Keratinocyte (primary cell): ENCODE data around the gene CA5B. TPM values are rescaled to one million over a fixed set of nuclear protein-coding genes. Genes with fewer than 3 reads are reported as not detected.

Experiments used
- DNase-seq: peaks from one replicate; pipeline ENCODE4 v3.0.0-alpha.2; 2011; ENCODE audit warnings: low read depth, missing footprints, low spot score
- FAIRE-seq: peaks from 2 replicates; lab custom pipeline; 2011; peaks lifted over from hg19 to GRCh38; lab: Jason Lieb, UNC
- H2AFZ ChIP-seq: 2 replicates; pipeline ENCODE4 v1.6.0; 2012; ENCODE audit warnings: low read length, control low read depth, inconsistent platforms; ENCODE audit not compliant: control insufficient read depth
- H3K27ac ChIP-seq: 2 replicates; pipeline ENCODE4 v1.5.1; 2011; ENCODE audit warnings: low read length; ENCODE audit not compliant: control insufficient read depth, insufficient read depth
- H3K27me3 ChIP-seq: 3 replicates; pipeline ENCODE4 v1.6.0; 2011; ENCODE audit warnings: low read length; ENCODE audit not compliant: control insufficient read depth, insufficient read depth; ENCODE audit errors: extremely low read depth
- H3K36me3 ChIP-seq, 2 experiments: 2 replicates in 1 of 2; 3 replicates in 1 of 2; pipeline ENCODE4 v1.5.1; 2011; ENCODE audit warnings: low read length in 2 of 2, mild to moderate bottlenecking in 1 of 2; ENCODE audit not compliant: control insufficient read depth in 2 of 2, insufficient read depth in 2 of 2; ENCODE audit errors: extremely low read depth in 1 of 2
- H3K4me1 ChIP-seq: 3 replicates; pipeline ENCODE4 v1.5.1; 2011; ENCODE audit warnings: low read length; ENCODE audit not compliant: control insufficient read depth, insufficient read depth; ENCODE audit errors: extremely low read depth
- H3K4me2 ChIP-seq: 3 replicates; pipeline ENCODE4 v1.6.0; 2011; ENCODE audit warnings: low read depth, low read length; ENCODE audit not compliant: control insufficient read depth, insufficient read depth; ENCODE audit errors: extremely low read depth
- H3K4me3 ChIP-seq, 3 experiments: fragments of 200-600 bp in 1 of 3; sonication (generic) in 1 of 3; 2 replicates in 2 of 3; 3 replicates in 1 of 3; pipeline ENCODE4 v1.5.1; 2011 to 2016; ENCODE audit warnings: low read length in 3 of 3, mild to moderate bottlenecking in 3 of 3, control low read depth in 2 of 3, inconsistent platforms in 1 of 3, low read depth in 1 of 3, mixed read lengths in 1 of 3, mixed run types in 1 of 3, moderate library complexity in 1 of 3; ENCODE audit not compliant: control insufficient read depth in 2 of 3, insufficient read depth in 2 of 3; ENCODE audit errors: extremely low read depth in 1 of 3
- H3K79me2 ChIP-seq: 2 replicates; pipeline ENCODE4 v1.6.0; 2012; ENCODE audit warnings: low read length; ENCODE audit not compliant: control insufficient read depth, insufficient read depth
- H3K9ac ChIP-seq: 3 replicates; pipeline ENCODE4 v1.6.0; 2011; ENCODE audit warnings: low read length; ENCODE audit not compliant: control insufficient read depth, insufficient read depth; ENCODE audit errors: extremely low read depth
- H3K9me1 ChIP-seq: 3 replicates; pipeline ENCODE4 v1.6.0; 2011; ENCODE audit warnings: low read length; ENCODE audit not compliant: control insufficient read depth, insufficient read depth; ENCODE audit errors: extremely low read depth
- H3K9me3 ChIP-seq: 2 replicates; pipeline ENCODE4 v1.5.1; 2012; ENCODE audit warnings: low read depth, low read length; ENCODE audit not compliant: control insufficient read depth
- H4K20me1 ChIP-seq: 3 replicates; pipeline ENCODE4 v1.6.0; 2011; ENCODE audit warnings: low read length; ENCODE audit not compliant: control insufficient read depth, insufficient read depth; ENCODE audit errors: extremely low read depth
- EZH2 ChIP-seq: IDR thresholded peaks from one replicate; pipeline ENCODE4 v1.6.1; 2012; ENCODE audit warnings: inconsistent platforms, mild to moderate bottlenecking, low read length, moderate library complexity
- dilution Hi-C: fragments of 300-500 bp; cut with MboI; formaldehyde crosslinking; loops from one replicate; pipeline ENCODE4 v1.7.0; 2020; ENCODE audit warnings: low sequenced_read_pairs; ENCODE audit not compliant: extremely low pct_ligation_motif_present
- polyA plus RNA-seq, 5 experiments: library from polyadenylated mRNA; depleted of rRNA in 3 of 5; stranded (reverse) in 3 of 5; stranded (forward) in 1 of 5; unstranded in 1 of 5; fragments of >200 nt; gene quantifications; 1 replicate in 1 of 5; 2 replicates in 3 of 5; 3 replicates in 1 of 5; pipeline versions ENCODE4 v1.2.1 to v1.2.3, GENCODE V29; 2011 to 2012; ENCODE audit warnings: missing spikeins in 2 of 5, low read depth in 1 of 5, low replicate concordance in 1 of 5
- TF ChIP-seq, protein P1 (sequence below), 3 experiments: IDR thresholded peaks in 1 of 3; conservative IDR thresholded peaks in 1 of 3; optimal IDR thresholded peaks in 1 of 3; 2 replicates in 2 of 3; 3 replicates in 1 of 3; pipeline versions ENCODE3 to v1.5.1; 2011; ENCODE audit warnings: low read length in 3 of 3, mild to moderate bottlenecking in 3 of 3, moderate library complexity in 2 of 3, control low read depth in 1 of 3, inconsistent platforms in 1 of 3; ENCODE audit not compliant: insufficient read depth in 2 of 3; ENCODE audit errors: extremely low read depth in 1 of 3

The CA5B gene
- polyA plus RNA-seq, 1 donor (not counting 4 experiments of a cell fraction or from before 2014, with no cell fraction given): 5.2 TPM

DNA sequence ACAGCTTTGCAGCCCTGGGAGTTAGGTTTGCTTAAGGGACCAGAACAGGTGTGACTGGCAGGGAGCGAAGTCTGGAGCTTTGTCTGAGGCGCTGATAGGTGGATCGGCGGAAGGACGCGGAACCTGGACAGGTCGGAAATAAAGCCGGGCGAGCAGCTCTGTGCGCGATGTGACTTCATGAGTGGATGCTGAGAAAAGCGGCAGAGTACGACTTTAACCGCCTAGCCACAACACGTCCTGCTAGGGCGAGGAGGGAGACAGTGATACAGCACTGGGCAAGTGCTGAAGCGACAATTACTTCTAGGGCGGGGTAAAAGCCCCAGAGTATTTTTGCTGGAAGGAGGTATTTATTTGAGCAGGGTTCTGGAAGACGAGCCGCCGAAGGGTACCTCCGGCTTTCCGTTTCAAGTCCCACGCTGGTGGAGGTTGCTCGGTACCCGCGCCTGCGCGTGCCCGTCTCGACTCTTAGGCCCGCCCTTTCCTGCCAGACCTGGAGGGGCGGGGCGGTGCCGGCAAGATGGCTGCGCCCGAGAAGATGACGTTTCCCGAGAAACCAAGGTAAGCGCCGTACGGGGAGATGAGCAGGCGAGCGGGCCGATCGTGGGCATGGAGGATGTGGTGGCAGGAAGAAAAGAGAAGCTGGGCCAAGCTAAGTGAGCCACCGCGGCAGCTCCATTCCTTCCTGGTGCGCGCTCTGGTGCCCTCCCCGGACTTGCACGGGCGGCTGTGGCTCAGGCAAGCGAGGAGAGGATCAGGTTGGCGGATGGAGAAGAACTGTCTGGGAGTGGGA lies 52.1 kb downstream of the CA5B start, which contains the start of gene ZRSR2:
Gene ZRSR2, plus strand, starts transcription at position 506 of the 790 bp plus-strand sequence. Its CDS starts 12 bp downstream, at position 518.
- Histone ChIP-seq H3K9me3 (no peaks in the 10 kb centered on the region), H3K4me2 (peak within 1 kb of the TSS; percentile 92), H3K27me3 (no peaks in the 10 kb centered on the region), H3K9ac (peak within 1 kb of the TSS; percentile 90), H2AFZ (peak within 1 kb of the TSS; percentile 99), H3K79me2 (peaks cover 26% of the 10 kb centered on the region), H3K4me1 (peaks cover 6% of the 10 kb centered on the region), H3K27ac (peak within 1 kb of the TSS; percentile 76), H3K9me1 (no peaks in the 10 kb centered on the region), H3K36me3 (no peaks in the 10 kb centered on the region), H4K20me1 (no peaks in the 10 kb centered on the region), H3K4me3 (peak within 1 kb of the TSS; percentile 79 to 97 (median 96))
- dilution Hi-C loops: no loop called here
- TF ChIP-seq, protein P1, sequence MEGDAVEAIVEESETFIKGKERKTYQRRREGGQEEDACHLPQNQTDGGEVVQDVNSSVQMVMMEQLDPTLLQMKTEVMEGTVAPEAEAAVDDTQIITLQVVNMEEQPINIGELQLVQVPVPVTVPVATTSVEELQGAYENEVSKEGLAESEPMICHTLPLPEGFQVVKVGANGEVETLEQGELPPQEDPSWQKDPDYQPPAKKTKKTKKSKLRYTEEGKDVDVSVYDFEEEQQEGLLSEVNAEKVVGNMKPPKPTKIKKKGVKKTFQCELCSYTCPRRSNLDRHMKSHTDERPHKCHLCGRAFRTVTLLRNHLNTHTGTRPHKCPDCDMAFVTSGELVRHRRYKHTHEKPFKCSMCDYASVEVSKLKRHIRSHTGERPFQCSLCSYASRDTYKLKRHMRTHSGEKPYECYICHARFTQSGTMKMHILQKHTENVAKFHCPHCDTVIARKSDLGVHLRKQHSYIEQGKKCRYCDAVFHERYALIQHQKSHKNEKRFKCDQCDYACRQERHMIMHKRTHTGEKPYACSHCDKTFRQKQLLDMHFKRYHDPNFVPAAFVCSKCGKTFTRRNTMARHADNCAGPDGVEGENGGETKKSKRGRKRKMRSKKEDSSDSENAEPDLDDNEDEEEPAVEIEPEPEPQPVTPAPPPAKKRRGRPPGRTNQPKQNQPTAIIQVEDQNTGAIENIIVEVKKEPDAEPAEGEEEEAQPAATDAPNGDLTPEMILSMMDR (optimal IDR thresholded peaks at IDR 0.05 in 1 of 3, IDR thresholded peaks at IDR 0.05 in 1 of 3, conservative IDR thresholded peaks at IDR 0.05 in 1 of 3; ENCODE audit: extremely low read depth in 1 of 3, insufficient read depth in 2 of 3, low read length in 3 of 3): no peak
- TF ChIP-seq EZH2: no peak
- DNase-seq (no peak), FAIRE-seq (peak; percentile 34)

DNA sequence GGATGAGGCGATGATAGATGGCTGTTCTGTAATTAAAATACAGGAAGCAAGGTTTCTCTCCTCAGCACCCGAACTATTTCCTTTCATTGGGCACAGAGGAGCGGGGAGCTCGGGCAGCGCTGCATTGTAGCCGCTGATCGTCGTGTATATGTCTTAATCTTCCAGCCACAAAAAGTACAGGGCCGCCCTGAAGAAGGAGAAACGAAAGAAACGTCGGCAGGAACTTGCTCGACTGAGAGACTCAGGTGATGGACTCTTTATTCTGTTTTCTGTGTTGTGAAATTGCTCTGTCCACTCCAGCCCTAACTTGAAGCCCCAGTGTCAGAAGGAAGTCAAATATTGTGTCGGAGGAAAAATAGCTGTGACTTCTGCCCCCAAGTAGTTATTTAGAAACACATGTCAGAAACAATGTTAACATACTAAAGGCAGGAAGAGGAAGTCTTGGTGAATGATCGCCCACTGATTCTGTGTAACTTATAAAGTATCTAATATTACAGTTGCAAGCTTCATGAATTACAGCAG lies 52.8 kb downstream of the CA5B start:
- Histone ChIP-seq H3K4me3 (peak overlapping the region; percentile 79 to 97 (median 96)), H3K9me3 (no peaks in the 10 kb centered on the region), H3K36me3 (peaks cover 0 to 1% of the 10 kb centered on the region in 2 experiments), H3K27me3 (no peaks in the 10 kb centered on the region), H3K4me2 (peak overlapping the region; percentile 92), H4K20me1 (no peaks in the 10 kb centered on the region), H3K9ac (peak overlapping the region; percentile 90), H3K79me2 (peaks cover 31% of the 10 kb centered on the region), H2AFZ (peak overlapping the region; percentile 99), H3K27ac (peak overlapping the region; percentile 76), H3K4me1 (peaks cover 6% of the 10 kb centered on the region), H3K9me1 (no peaks in the 10 kb centered on the region)
- no peak for DNase-seq
- dilution Hi-C loops: no loop called here
- TF ChIP-seq EZH2: no peak
- TF ChIP-seq, protein P1 (optimal IDR thresholded peaks at IDR 0.05 in 1 of 3, IDR thresholded peaks at IDR 0.05 in 1 of 3, conservative IDR thresholded peaks at IDR 0.05 in 1 of 3; ENCODE audit: extremely low read depth in 1 of 3, insufficient read depth in 2 of 3, low read length in 3 of 3): no peak
- peak; percentile 17 for FAIRE-seq
